Measurements from ENCODE around the gene DLEU7. TPM values are rescaled to one million over a fixed set of nuclear protein-coding genes. Genes with fewer than 3 reads are reported as not detected.

Gene DLEU7
- total and polyA plus RNA-seq, 2 of the 13 experiments (the other 11 are each of a cell fraction or from before 2014, with no cell fraction given), result not detected

DNA sequence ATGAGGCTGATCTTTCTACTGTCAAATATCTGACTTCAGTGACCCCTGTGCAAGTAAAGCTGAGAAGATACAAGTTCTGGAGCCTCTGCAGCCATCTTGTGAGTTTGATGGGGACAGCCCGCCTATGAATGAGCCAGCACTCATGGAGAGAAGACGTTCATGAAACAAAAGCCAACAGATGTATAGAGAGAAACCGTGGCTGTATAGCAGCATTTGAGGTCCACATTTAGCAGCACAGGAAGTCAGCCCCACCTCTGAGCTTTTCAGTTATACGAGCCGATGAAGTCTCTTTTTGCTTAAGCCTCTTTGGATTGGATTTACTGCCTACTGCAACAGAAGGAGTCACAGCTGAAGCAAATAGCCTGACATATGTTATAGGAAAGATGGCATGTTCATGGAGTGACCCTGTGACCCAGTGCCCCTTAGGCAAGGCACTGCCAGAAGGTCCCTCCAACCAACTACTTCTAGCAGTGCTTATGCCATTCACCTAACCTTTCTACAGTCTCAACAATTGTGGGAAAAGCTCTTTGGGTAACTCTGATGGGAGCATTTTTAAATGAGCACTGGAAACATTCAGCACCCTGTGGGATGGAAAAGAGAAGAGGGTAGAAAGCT lies 3.5 kb upstream of the DLEU7 start:
- 59% methylated on average over 5 of the region's 5 CpGs for WGBS (ENCODE audit: low lambda C conversion rate)
- in situ Hi-C loops (cut with HindIII; ENCODE audit: extremely low pct_ligation_motif_present, low pct_unique_long_range_greater_than_20kb), result no loop called here
- Histone ChIP-seq H3K4me2 (ENCODE audit: low read depth, low read length) (no peak overlapping the region), H3K4me3 (replicated peaks in 1 of 3; ENCODE audit: insufficient read depth in 1 of 3, low read depth in 2 of 3, low read length in 3 of 3) (no peak overlapping the region), H3K27me3 (ENCODE audit: control insufficient read depth in 1 of 2, insufficient read depth in 2 of 2, low read length in 2 of 2) (no peaks in the 10 kb centered on the region), H3K4me1 (ENCODE audit: insufficient read depth, low read length) (no peaks in the 10 kb centered on the region), H3K27ac (ENCODE audit: extremely low read length, insufficient read depth, low read length) (no peak overlapping the region), H3K36me3 (replicated peaks in 1 of 2; ENCODE audit: control insufficient read depth in 1 of 2, insufficient read depth in 2 of 2, low read length in 2 of 2) (no peaks in the 10 kb centered on the region), H3K79me2 (ENCODE audit: insufficient read depth, low read length) (no peaks in the 10 kb centered on the region), H3K9ac (ENCODE audit: insufficient read depth, low read depth, low read length) (no peak overlapping the region), H4K20me1 (ENCODE audit: insufficient read depth, low read length) (no peaks in the 10 kb centered on the region), H3K9me3 (ENCODE audit: low read length) (no peaks in the 10 kb centered on the region), H2AFZ (ENCODE audit: low read length) (no peak overlapping the region)
- TF ChIP-seq, protein P1, sequence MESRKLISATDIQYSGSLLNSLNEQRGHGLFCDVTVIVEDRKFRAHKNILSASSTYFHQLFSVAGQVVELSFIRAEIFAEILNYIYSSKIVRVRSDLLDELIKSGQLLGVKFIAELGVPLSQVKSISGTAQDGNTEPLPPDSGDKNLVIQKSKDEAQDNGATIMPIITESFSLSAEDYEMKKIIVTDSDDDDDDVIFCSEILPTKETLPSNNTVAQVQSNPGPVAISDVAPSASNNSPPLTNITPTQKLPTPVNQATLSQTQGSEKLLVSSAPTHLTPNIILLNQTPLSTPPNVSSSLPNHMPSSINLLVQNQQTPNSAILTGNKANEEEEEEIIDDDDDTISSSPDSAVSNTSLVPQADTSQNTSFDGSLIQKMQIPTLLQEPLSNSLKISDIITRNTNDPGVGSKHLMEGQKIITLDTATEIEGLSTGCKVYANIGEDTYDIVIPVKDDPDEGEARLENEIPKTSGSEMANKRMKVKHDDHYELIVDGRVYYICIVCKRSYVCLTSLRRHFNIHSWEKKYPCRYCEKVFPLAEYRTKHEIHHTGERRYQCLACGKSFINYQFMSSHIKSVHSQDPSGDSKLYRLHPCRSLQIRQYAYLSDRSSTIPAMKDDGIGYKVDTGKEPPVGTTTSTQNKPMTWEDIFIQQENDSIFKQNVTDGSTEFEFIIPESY (CRISPR knock-in tag; IDR thresholded peaks at IDR 0.05), result no peak
- no peak for TF ChIP-seq ZNF354B (CRISPR knock-in tag; IDR thresholded peaks at IDR 0.05)
- TF ChIP-seq ZFP1 (CRISPR knock-in tag; IDR thresholded peaks at IDR 0.05), result no peak
- no peak for TF ChIP-seq ZNF460 (CRISPR knock-in tag; IDR thresholded peaks at IDR 0.05; ENCODE audit: borderline replicate concordance)
- TF ChIP-seq ZNF224 (CRISPR knock-in tag; IDR thresholded peaks at IDR 0.05), result no peak
- TF ChIP-seq, protein P2, sequence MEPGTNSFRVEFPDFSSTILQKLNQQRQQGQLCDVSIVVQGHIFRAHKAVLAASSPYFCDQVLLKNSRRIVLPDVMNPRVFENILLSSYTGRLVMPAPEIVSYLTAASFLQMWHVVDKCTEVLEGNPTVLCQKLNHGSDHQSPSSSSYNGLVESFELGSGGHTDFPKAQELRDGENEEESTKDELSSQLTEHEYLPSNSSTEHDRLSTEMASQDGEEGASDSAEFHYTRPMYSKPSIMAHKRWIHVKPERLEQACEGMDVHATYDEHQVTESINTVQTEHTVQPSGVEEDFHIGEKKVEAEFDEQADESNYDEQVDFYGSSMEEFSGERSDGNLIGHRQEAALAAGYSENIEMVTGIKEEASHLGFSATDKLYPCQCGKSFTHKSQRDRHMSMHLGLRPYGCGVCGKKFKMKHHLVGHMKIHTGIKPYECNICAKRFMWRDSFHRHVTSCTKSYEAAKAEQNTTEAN (CRISPR knock-in tag; conservative IDR thresholded peaks at IDR 0.05), result no peak
- no peak for TF ChIP-seq PHF5A (CRISPR knock-in tag; IDR thresholded peaks at IDR 0.05; ENCODE audit: low read depth, unreplicated experiment)
- TF ChIP-seq, protein P3, sequence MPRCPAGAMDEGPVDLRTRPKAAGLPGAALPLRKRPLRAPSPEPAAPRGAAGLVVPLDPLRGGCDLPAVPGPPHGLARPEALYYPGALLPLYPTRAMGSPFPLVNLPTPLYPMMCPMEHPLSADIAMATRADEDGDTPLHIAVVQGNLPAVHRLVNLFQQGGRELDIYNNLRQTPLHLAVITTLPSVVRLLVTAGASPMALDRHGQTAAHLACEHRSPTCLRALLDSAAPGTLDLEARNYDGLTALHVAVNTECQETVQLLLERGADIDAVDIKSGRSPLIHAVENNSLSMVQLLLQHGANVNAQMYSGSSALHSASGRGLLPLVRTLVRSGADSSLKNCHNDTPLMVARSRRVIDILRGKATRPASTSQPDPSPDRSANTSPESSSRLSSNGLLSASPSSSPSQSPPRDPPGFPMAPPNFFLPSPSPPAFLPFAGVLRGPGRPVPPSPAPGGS (CRISPR knock-in tag; IDR thresholded peaks at IDR 0.05), result no peak
- no peak for TF ChIP-seq ZNF468 (CRISPR knock-in tag; IDR thresholded peaks at IDR 0.05)
- no peak for TF ChIP-seq HNF4G (IDR thresholded peaks at IDR 0.05; ENCODE audit: borderline replicate concordance, low read depth, low read length)
- TF ChIP-seq HNF4G (CRISPR knock-in tag; IDR thresholded peaks at IDR 0.05; ENCODE audit: borderline replicate concordance, low read depth), result no peak
- TF ChIP-seq HHEX (CRISPR knock-in tag; IDR thresholded peaks at IDR 0.05), result no peak
- no peak for TF ChIP-seq FOXK1 (CRISPR knock-in tag; IDR thresholded peaks at IDR 0.05; ENCODE audit: borderline replicate concordance, low read depth)
- no peak for TF ChIP-seq ZNF335 (CRISPR knock-in tag; IDR thresholded peaks at IDR 0.05)
- TF ChIP-seq ZNF567 (CRISPR knock-in tag; IDR thresholded peaks at IDR 0.05; ENCODE audit: borderline replicate concordance), result no peak
- no peak for TF ChIP-seq CHCHD3 (CRISPR knock-in tag; IDR thresholded peaks at IDR 0.05)
- no peak for TF ChIP-seq NFE2L1 (CRISPR knock-in tag; IDR thresholded peaks at IDR 0.05; ENCODE audit: borderline replicate concordance)
- TF ChIP-seq, protein P4, sequence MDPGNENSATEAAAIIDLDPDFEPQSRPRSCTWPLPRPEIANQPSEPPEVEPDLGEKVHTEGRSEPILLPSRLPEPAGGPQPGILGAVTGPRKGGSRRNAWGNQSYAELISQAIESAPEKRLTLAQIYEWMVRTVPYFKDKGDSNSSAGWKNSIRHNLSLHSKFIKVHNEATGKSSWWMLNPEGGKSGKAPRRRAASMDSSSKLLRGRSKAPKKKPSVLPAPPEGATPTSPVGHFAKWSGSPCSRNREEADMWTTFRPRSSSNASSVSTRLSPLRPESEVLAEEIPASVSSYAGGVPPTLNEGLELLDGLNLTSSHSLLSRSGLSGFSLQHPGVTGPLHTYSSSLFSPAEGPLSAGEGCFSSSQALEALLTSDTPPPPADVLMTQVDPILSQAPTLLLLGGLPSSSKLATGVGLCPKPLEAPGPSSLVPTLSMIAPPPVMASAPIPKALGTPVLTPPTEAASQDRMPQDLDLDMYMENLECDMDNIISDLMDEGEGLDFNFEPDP (CRISPR knock-in tag; conservative IDR thresholded peaks at IDR 0.05), result no peak
- TF ChIP-seq LCORL (IDR thresholded peaks at IDR 0.05), result no peak
- no peak for TF ChIP-seq LCORL (CRISPR knock-in tag; IDR thresholded peaks at IDR 0.05)
- no peak for TF ChIP-seq JUN (CRISPR knock-in tag; IDR thresholded peaks at IDR 0.05)
- no peak for TF ChIP-seq ZNF383 (CRISPR knock-in tag; IDR thresholded peaks at IDR 0.05; ENCODE audit: borderline replicate concordance)
- POLR2A ChIA-PET, result no interaction called here
- intact Hi-C loops (cut with micrococcal nuclease; ENCODE audit: unreplicated experiment), result no loop called here
- DNase-seq (ENCODE audit: low spot score), result no peak
- FAIRE-seq, result no peak
- CTCF ChIA-PET (ENCODE audit: low intra/inter-chr PET ratio, low total read pairs), result no interaction called here
- BruUV-seq (replicated peaks), result no TSS peak
- no peak for ATAC-seq
